GM08714 (cell line): ENCODE data around the gene NOS1AP.

Experiments
- H3K4me3 ChIP-seq: fragments of 200-500 bp; sonication (Bioruptor generic); 2 replicates; pipeline ENCODE4 v1.5.1; 2014; ENCODE audit warnings: mild to moderate bottlenecking, low read length, inconsistent platforms
- ZNF274 ChIP-seq: IDR thresholded peaks from 2 replicates; pipeline ENCODE4 v1.6.1; 2012; ENCODE audit warnings: mild to moderate bottlenecking, low read depth, low read length

NOS1AP gene

DNA sequence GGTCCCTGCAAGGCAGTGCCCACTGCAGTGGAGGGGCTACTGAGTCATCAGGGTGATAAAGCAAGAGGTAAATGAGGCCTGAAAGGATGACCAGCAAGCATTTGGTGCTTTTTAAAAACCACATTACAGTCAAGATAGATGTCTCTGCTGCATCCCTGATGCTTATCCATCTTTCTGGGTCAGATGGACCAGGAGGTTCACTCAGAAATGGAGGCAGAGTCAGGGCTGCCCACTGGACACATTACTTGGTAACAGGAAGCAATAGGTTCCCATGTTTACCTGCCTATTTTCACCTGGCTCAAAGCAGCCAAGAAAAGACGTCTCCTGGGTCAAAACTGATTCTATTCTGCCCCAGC is 303.6 kb downstream of the NOS1AP start:
- TF ChIP-seq ZNF274, result no peak
- no peak overlapping the region for H3K4me3 ChIP-seq

DNA sequence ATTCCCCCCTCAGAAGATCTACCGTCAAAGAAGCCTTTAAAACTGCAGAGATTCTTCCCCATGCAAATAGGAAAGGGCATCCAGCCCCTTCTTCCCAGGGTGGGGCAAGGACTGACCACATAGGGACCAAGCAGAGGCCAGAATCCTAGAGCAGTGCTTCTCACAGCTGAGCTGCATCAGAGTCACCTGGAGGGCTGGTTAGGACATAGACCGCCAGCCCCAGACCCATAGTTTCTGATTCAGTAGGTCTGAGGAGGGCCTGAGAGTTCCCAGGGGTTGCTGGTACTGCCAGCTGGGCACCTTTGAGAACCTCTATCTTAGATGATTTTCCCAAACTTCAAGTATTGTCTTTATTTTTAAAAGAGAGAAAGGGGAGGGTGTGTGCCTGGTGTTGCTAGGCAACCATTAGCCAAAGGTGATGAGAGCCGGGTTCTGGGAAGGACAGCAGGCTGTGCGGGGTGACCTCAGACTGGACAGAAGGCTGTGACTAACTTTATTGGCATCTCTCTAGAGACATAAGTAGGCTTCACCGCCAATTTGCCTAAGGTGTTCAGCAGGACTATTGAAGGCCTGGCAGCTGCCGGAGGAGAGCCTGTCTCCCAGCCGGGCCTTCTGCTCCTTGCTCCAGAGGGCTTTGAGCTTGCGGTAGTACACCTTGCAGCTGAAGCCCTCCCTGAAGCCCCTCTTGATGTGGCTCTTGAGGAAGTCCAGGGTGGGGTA is 304.2 kb downstream of the NOS1AP start:
- H3K4me3 ChIP-seq, result no peak overlapping the region
- no peak for TF ChIP-seq ZNF274

DNA sequence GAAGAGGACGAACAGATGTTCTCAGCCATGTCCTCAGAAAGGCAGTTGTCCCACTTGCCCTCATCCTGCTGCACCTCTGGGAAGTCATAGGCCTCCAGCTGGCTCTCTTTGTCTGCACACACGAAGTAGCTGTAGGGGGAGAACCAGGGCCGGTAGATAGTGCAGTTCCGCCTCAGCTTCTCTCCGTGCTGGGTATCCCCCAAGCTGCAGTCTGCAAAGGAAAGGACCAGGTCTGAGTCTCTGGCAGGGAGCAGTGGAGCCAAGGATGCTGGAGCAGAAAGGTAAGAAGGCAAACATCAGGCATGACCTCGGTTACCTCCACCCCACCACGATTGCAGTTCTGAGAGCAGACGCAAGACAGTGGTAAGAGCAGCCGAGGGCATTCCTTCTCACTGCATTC is 304.9 kb downstream of the NOS1AP start:
- TF ChIP-seq ZNF274, result no peak
- no peak overlapping the region for H3K4me3 ChIP-seq

DNA sequence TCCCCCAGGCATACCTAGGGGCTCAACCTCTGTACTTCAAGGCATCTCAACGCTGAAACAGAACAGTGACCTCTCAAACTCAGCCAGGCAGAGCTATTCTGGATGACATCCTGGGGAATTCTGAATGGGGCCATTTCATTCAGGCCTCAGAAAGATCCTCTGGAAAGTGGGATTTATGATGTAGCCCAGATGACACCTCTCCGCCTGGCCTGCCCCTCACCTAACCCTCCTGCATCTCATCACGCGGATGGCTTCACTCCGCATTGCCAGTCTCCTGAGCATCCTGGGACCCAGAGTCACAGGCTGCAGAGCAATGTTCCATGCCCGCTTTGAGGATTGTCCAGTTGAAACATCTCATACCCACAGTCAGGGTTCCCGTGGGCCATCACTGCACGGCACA is 306.0 kb downstream of the NOS1AP start:
- no peak overlapping the region for H3K4me3 ChIP-seq
- TF ChIP-seq ZNF274, result no peak

DNA sequence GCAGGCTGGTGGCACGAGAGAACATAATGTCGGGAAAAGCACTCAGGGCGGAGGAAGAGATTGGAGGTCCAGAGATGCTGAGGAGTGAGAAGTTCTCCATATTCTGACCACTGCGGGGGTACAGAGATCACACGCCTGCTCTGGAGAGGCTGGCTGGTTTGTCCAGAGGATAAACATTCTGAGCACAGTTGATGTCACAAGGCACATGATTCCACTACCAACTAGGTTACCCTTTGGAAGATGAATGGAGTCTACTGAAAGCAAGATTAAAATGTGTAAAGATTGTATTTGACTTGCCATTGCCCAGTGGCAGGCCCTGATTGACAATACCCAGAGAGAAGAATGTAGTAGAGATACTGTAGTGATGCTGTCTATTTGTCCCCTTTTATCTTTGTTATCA is 307.2 kb downstream of the NOS1AP start, which contains the start of gene SPATA46:
Gene SPATA46, minus strand, starts transcription at position 164 of the 400 bp plus-strand sequence. Its CDS starts 64 bp downstream, at position 100.
- H3K4me3 ChIP-seq, result no peak within 1 kb of the TSS
- no peak for TF ChIP-seq ZNF274

DNA sequence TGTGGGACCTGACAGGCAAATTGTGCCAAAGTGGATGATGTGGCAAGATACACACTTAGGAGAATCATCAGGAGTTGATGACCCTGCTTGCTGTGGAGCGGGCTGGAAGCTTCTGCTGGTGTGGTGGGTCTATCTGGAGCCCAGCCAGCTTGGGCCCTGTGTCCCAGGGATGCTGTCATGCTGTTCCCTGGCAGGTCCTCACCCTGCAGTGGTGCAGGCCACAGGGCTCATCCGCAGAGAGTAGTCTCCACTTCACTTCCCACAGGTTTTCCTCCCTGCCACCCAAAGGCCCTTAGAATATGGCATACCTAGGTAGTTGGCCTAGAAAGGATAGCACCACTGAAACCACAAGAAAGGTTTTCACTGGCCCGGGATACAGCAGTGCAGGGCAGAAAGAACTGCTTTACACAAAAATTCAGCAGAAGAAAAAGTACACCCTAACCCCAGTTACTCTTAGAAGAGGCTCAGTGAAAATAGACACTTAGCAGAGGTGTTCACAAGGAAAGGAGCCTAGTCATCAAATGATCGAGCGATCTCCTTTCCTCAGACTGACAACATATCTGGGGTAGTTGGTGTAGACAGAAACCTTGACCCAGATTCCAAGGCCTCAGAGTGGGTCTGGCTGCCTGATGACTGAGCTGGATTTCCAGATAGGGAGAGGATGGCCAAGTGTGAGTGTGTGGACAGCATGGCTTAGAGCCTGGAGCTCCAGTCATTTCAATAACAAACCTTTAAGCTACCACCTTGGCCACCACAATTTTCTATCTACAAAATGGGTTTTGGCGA is 310.8 kb downstream of the NOS1AP start:
- no peak overlapping the region for H3K4me3 ChIP-seq
- TF ChIP-seq ZNF274, result no peak

DNA sequence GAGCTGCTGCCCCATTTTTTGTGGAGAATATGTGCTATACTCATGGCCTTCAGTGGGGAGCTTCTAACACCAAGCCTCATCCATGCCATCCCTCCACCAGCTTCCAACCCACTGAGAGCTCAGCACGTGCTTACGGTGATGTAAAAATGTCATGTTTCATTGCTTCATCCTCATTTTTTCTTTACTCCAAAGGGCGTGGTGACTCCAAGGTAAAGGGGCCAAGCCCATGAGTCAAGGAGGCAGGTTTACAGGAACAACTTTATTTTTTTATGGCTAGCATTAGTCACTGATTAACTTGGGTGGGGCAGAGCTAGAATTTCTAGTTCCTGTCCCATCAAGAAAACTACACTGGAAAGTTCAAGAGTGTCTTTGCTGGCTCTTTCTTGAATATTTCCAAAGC is 311.9 kb downstream of the NOS1AP start, which contains the start of gene C1orf226:
Gene C1orf226, plus strand, starts transcription at position 346 of the 400 bp plus-strand sequence. CDS start 174 bp downstream, outside the sequence.
- no peak for TF ChIP-seq ZNF274
- no peak within 1 kb of the TSS for H3K4me3 ChIP-seq

DNA sequence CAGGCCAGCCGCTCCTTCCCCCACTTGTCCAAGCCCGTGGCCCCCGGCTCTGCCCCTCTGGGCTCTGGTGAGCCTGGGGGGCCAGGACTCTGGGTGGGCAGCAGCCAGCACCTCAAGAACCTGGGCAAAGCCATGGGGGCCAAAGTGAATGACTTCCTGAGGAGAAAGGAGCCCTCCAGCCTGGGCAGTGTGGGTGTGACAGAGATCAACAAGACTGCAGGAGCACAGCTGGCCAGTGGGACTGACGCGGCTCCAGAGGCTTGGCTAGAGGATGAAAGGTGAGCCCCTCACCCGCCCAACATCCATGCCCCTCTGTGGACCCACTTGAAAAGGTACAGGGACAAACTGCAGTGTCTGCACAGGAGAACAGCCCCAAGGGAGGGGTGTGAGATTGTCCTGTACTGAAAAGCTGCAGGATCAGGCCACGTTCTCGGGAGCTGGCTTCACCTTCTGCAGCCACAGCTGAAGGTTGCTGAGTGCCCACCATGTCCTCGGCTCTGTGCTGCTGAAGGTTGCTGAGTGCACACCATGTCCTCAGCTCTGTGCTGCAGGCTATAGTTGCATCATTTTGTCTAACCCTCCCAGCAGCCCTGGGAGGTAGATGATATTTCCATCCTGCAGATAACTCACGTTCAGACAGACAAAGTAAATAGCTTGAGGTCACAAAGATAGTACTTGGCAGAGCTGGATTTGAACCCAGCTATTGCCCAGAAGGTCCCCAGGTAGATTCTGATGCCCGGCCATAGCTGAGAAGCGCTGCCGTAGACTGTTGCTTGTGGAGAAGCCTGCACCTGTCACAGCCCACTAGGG is 312.7 kb downstream of the NOS1AP start:
- no peak overlapping the region for H3K4me3 ChIP-seq
- no peak for TF ChIP-seq ZNF274

DNA sequence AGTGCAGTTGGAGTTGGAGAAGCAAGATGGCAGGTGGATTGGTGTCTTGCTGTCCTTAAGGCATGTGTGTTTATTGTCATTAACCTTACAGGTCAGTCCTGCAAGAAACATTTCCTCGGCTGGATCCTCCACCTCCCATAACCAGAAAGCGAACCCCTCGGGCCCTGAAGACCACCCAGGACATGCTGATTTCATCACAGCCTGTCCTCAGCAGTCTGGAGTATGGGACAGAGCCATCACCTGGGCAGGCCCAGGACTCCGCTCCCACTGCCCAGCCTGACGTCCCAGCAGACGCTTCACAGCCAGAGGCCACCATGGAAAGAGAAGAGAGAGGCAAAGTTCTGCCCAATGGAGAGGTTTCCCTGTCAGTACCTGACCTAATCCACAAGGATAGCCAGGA is 313.6 kb downstream of the NOS1AP start:
- TF ChIP-seq ZNF274, result no peak
- no peak overlapping the region for H3K4me3 ChIP-seq

DNA sequence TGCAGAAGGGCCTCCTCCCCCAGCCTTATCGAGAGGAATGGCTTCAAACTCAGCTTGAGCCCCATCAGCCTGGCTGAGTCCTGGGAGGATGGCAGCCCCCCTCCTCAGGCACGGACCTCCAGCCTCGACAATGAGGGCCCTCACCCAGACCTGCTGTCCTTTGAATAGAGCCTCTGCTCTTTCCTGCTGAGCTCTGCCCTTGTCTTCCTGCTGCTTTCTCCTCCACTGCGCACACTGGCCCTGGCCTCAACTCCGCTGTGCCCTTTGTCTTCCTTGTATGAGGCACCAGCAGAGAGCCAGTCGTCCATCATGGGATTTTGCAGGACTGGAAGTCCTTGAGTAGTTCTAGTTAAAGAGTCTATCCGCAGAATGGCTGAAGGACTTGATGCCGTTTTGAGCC is 314.0 kb downstream of the NOS1AP start:
- no peak overlapping the region for H3K4me3 ChIP-seq
- no peak for TF ChIP-seq ZNF274

DNA sequence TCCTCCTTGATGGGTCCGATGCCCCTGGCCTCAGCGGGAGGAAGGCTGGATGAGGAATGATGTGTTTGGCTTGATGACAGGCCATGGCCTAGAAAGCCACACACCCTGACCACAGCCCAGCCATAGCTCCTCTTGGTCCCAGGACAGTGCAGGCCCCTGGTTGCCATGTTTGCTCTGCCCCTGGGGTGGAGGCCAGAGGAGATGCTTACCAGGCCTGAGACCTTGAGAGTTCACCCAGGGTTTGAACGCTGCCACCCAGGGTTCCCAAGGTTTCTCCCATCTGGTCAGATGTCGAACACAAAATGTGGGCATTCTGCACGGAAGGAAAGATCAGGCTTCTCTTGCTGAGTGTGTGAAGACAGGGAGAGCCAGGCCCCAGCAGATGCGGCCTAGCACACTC is 314.6 kb downstream of the NOS1AP start:
- TF ChIP-seq ZNF274, result no peak
- no peak overlapping the region for H3K4me3 ChIP-seq

DNA sequence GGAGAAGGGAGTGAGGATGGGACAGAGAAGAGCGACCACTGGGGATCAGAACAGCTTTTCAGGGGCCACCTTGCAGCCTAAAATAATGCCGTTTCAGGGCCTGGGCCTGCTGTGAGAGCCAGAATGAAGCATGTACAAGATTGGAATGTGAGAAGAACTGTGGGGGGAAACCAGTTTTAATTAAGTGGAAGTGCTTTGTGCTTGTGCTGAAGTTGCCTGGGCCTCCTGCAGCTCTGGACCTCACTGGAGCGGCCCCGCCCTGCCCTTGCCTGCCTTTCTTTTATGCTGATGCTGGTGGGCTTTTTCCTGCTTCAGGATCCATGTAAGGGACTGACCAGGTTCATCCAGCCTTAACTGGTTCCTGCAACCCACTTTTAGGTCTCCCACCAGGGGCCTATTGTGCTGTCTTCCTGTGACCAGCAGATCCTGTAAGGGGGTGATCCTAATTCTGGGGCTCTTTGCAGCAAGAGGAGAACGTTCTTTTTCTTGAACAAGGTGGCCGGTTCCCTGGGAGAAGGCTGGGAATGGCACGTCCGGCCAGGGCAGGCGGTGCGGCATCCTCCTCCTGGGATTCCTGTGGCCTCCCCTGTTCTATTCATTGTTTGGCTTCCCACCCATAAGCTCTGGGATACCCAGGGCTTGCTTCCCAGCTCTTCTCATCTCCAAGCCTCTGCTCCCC is 315.2 kb downstream of the NOS1AP start:
- H3K4me3 ChIP-seq, result no peak overlapping the region
- TF ChIP-seq ZNF274, result no peak

DNA sequence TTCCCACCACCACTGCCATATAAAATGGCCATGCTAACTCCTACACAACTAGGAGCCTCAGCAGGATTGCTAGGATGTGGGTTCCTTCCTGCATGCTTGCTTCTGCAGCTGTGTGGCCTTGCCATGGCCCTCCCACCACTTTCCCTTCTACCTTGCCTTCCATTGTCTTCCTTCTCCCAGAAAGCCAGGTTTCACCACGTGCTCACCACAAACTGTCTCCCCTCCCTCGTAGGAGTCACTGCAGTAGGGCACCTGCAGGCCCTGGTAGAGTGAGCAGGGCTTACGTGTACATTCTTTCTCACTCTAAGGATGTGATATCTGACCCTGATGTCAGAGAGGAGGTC is 315.8 kb downstream of the NOS1AP start:
- no peak for TF ChIP-seq ZNF274
- no peak overlapping the region for H3K4me3 ChIP-seq

DNA sequence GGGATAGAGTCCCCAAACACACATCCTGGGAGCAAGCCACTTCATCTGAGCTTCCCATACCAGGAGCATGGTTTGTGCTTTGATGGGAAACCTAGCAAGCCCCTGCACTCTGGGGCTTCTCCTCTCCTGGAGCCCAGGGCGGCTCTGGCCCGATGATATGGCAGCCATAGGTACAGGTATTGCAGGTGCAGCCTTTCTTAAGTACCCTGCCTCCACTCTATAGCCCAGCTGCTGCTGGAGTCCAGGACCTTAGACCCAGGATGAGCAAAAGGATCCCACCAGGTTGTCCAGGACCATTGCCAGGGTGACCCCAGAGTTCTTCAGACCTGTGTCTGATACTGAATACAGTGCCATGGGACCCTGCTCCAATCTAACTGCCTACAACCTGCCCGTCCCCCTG is 316.2 kb downstream of the NOS1AP start:
- no peak overlapping the region for H3K4me3 ChIP-seq
- TF ChIP-seq ZNF274, result no peak
